ENCODE measurements around the gene FOXE1. TPM values are rescaled to one million over a fixed set of nuclear protein-coding genes. Genes with fewer than 3 reads are reported as not detected.
A peak's percentile ranks its signal among the peaks of the same experiment; 100 is the strongest.

The FOXE1 gene
- total RNA-seq, 2 donors from 2014 or later, result 0.97 to 5.5 TPM

DNA sequence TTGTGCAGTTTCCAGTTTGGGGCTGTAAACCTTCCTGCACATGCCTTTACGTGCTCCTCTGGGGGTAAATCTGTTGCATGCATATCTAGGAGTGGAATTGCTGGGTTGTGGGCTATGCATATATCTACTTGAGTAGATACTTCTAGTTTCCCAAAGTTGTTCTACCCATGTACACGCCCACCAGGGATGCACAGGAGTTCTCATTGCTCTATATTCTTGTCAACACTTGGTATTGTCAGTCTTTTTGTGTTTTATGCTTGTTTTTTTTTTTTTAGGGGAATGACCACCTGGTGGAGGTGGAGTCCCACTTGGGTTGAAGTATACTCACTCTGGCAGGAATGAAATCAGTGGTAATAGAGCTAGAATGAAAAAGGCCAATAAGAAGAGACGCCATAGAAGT lies 23.0 kb downstream of the FOXE1 start:
- TF ChIP-seq POLR2A (IDR thresholded peaks at IDR 0.05) (no peak), POLR2AphosphoS5 (IDR thresholded peaks at IDR 0.05) (no peak)
- TF ChIP-seq, protein P1, sequence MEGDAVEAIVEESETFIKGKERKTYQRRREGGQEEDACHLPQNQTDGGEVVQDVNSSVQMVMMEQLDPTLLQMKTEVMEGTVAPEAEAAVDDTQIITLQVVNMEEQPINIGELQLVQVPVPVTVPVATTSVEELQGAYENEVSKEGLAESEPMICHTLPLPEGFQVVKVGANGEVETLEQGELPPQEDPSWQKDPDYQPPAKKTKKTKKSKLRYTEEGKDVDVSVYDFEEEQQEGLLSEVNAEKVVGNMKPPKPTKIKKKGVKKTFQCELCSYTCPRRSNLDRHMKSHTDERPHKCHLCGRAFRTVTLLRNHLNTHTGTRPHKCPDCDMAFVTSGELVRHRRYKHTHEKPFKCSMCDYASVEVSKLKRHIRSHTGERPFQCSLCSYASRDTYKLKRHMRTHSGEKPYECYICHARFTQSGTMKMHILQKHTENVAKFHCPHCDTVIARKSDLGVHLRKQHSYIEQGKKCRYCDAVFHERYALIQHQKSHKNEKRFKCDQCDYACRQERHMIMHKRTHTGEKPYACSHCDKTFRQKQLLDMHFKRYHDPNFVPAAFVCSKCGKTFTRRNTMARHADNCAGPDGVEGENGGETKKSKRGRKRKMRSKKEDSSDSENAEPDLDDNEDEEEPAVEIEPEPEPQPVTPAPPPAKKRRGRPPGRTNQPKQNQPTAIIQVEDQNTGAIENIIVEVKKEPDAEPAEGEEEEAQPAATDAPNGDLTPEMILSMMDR (IDR thresholded peaks at IDR 0.05), result no peak
- Histone ChIP-seq H3K36me3 (no peaks in the 10 kb centered on the region), H3K4me3 (no peak overlapping the region), H3K27me3 (replicated peaks; ENCODE audit: insufficient read depth) (no peaks in the 10 kb centered on the region), H3K4me1 (replicated peaks) (no peaks in the 10 kb centered on the region), H3K27ac (no peak overlapping the region), H3K9me3 (no peaks in the 10 kb centered on the region)
- WGBS, result 96% methylated on average over 3 of the region's 3 CpGs
- intact Hi-C loops (cut with DNase I), result no loop called here
- DNase-seq (ENCODE audit: low spot score), result no peak

DNA sequence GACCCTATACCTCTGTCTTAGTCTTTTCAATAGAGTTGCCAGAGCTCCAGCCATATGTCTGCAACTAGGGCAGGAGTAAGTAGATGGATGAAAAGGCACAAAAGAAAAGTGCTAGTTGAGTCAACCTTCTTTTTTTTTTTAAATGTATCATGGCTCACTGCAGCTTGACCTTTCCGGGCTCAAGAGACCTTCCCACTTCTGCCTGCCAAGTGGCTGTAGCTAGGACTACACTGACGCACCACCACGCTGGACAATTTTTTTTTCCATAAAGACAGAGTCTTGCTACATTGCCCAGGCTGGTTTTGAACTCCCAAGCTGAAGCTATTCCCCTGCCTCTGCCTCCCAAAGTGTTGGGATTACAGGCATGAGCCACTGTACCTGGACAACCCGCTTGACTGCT lies 27.3 kb downstream of the FOXE1 start:
- no peak overlapping the region for H3K4me3 ChIP-seq
- H3K4me1 ChIP-seq (replicated peaks), result no peaks in the 10 kb centered on the region
- no peaks in the 10 kb centered on the region for H3K9me3 ChIP-seq
- 83% methylated on average over 4 of the region's 4 CpGs for WGBS
- H3K27ac ChIP-seq, result no peak overlapping the region
- TF ChIP-seq, protein P1 (IDR thresholded peaks at IDR 0.05), result no peak
- no peak for TF ChIP-seq POLR2AphosphoS5 (IDR thresholded peaks at IDR 0.05)
- TF ChIP-seq POLR2A (IDR thresholded peaks at IDR 0.05), result no peak
- no peaks in the 10 kb centered on the region for H3K36me3 ChIP-seq
- intact Hi-C loops (cut with DNase I), result no loop called here
- H3K27me3 ChIP-seq (replicated peaks; ENCODE audit: insufficient read depth), result no peaks in the 10 kb centered on the region
- no peak for DNase-seq (ENCODE audit: low spot score)

DNA sequence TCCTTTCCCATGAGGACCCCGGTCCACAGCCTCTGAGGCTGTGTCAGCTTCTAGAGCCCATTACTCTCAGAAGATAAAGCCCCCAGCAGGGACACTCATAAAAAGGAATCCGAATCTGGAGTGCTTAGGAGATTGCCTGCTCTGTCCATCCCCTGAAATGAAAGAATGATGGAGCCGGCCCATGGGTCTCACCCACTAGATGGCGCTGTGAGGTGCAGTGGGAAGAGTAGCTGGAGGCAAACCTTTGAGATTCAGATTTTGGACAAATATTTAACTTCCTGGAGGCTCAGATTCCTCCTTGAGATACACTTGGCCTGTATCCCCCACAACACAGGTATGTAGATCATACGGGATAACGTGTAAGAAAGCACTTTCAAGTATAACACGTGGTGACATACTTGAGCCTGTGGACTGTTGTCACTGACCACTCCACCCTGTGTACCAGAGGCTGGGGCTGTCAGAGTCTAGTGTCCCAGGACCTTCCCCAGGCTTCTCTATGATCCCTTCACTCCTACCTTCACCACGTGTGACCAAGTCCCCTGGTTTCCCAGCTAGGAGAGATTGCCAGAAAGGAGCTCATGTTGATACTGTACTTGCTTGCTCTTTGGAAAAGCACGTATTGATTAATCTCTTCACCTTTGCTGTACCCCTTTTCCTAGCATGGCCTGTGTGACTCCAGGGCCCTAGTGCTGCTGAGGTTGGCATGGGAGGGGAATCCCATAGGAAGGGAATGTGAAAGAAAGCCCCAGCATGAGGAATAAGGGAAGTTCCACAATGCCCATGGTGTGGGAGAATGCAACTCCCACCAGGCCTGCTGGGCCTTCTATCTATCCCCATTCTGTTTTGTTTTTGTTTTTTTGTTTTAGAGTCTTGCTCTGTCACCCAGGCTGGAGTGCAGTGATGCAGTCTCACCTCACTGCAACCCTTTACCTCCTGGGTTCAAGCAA lies 37.2 kb downstream of the FOXE1 start:
- no peak for TF ChIP-seq POLR2AphosphoS5 (IDR thresholded peaks at IDR 0.05)
- TF ChIP-seq, protein P1 (IDR thresholded peaks at IDR 0.05), result peak in 3 of 4 experiments; percentile 14 to 46 (median 33)
- TF ChIP-seq POLR2A (IDR thresholded peaks at IDR 0.05), result no peak
- DNase-seq (ENCODE audit: low spot score), result no peak
- intact Hi-C loops (cut with DNase I), result no loop called here
- Histone ChIP-seq H3K4me1 (replicated peaks) (no peaks in the 10 kb centered on the region), H3K9me3 (no peaks in the 10 kb centered on the region), H3K4me3 (no peak overlapping the region), H3K36me3 (no peaks in the 10 kb centered on the region), H3K27me3 (replicated peaks; ENCODE audit: insufficient read depth) (no peaks in the 10 kb centered on the region), H3K27ac (no peak overlapping the region)
- 35% methylated on average over 9 of the region's 9 CpGs for WGBS

DNA sequence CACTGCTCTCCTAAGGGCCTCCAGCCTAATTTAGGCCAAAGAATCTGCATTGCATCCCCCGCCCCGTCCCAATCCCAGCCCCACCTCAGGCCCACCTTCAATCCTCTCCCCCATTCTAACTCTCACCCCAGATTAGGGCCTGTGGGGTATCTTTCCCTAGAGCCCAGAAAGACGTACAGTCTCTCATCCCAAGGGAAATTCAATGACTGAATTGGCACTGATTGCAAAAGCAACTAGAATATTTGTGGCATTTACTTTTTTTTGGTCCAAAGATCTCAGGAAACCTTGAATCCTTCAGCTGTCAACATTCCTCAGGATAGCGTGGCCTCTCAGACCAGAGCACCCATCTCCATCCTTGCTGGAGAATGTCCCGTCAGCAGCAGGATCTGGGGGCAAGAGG lies 38.7 kb downstream of the FOXE1 start:
- H3K27ac ChIP-seq, result no peak overlapping the region
- no peak for DNase-seq (ENCODE audit: low spot score)
- intact Hi-C loops (cut with DNase I), result no loop called here
- 92% methylated on average over 5 of the region's 5 CpGs for WGBS
- no peak overlapping the region for H3K4me3 ChIP-seq
- no peaks in the 10 kb centered on the region for H3K4me1 ChIP-seq (replicated peaks)
- H3K27me3 ChIP-seq (replicated peaks; ENCODE audit: insufficient read depth), result no peaks in the 10 kb centered on the region
- H3K9me3 ChIP-seq, result no peaks in the 10 kb centered on the region
- no peak for TF ChIP-seq POLR2AphosphoS5 (IDR thresholded peaks at IDR 0.05)
- TF ChIP-seq, protein P1 (IDR thresholded peaks at IDR 0.05), result no peak
- TF ChIP-seq POLR2A (IDR thresholded peaks at IDR 0.05), result no peak
- no peaks in the 10 kb centered on the region for H3K36me3 ChIP-seq

DNA sequence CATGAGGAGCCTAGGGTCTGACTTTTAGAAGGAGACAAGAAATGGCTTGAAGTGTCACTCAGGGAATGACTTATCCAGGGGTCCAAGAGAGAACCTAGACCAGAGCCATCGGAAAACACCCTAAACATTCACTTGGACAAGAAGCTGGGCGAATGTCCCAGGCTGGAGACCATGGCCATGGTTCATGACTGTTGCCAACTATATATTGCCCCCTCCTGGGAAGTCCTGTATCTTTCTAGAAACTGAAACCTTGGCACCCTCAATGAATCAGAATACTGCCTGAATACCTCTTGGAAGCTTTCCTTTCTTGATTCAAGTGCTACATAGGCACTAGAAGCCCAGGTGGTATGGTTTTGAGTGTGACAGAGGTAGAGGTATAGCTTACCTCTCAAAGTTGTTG lies 39.4 kb downstream of the FOXE1 start:
- no peak overlapping the region for H3K4me3 ChIP-seq
- no peak overlapping the region for H3K27ac ChIP-seq
- H3K9me3 ChIP-seq, result no peaks in the 10 kb centered on the region
- H3K27me3 ChIP-seq (replicated peaks; ENCODE audit: insufficient read depth), result no peaks in the 10 kb centered on the region
- no peak for DNase-seq (ENCODE audit: low spot score)
- H3K4me1 ChIP-seq (replicated peaks), result no peaks in the 10 kb centered on the region
- WGBS, result 85% methylated on average over 2 of the region's 2 CpGs
- no peak for TF ChIP-seq POLR2A (IDR thresholded peaks at IDR 0.05)
- no peaks in the 10 kb centered on the region for H3K36me3 ChIP-seq
- intact Hi-C loops (cut with DNase I), result no loop called here
